Spleen (tissue), 11 donors: ENCODE data around the gene OR6Q1. TPM values are rescaled to one million over a fixed set of nuclear protein-coding genes. Genes with fewer than 3 reads are reported as not detected.

Experiments used
- DNase-seq: peaks from one replicate; pipeline ENCODE4 v3.0.0-alpha.2; 2020
- H3K27ac ChIP-seq, 8 donors: fragments of 200-600 bp; sonication (generic) in 7 of 8; 1 replicate in 4 of 8; 2 replicates in 4 of 8; pipeline versions ENCODE4 v1.5.0 to v1.8.0; 2016 to 2021; ENCODE audit warnings: inconsistent platforms in 4 of 8, mild to moderate bottlenecking in 4 of 8, moderate library complexity in 1 of 8
- H3K27me3 ChIP-seq, 7 donors: fragments of 200-600 bp; sonication (generic) in 6 of 7; replicated peaks in 1 of 7; 1 replicate in 4 of 7; 2 replicates in 3 of 7; pipeline versions ENCODE4 v1.5.0 to v1.8.0; 2016 to 2021; ENCODE audit warnings: inconsistent platforms in 3 of 7, mild to moderate bottlenecking in 1 of 7
- H3K36me3 ChIP-seq, 6 donors: fragments of 200-600 bp; sonication (generic) in 5 of 6; 1 replicate in 4 of 6; 2 replicates in 2 of 6; pipeline versions ENCODE4 v1.5.0 to v1.8.0; 2016 to 2021; ENCODE audit warnings: inconsistent platforms in 2 of 6
- H3K4me1 ChIP-seq, 6 donors: fragments of 200-600 bp; sonication (generic) in 5 of 6; 1 replicate in 3 of 6; 2 replicates in 3 of 6; pipeline versions ENCODE4 v1.5.0 to v1.8.0; 2016 to 2021; ENCODE audit warnings: inconsistent platforms in 3 of 6
- H3K4me3 ChIP-seq, 8 donors: fragments of 200-600 bp; sonication (generic) in 7 of 8; 1 replicate in 4 of 8; 2 replicates in 4 of 8; pipeline versions ENCODE4 v1.5.0 to v1.8.0; 2016 to 2021; ENCODE audit warnings: inconsistent platforms in 4 of 8, mild to moderate bottlenecking in 4 of 8, moderate library complexity in 2 of 8
- H3K9me3 ChIP-seq, 8 donors: fragments of 200-600 bp; sonication (generic) in 7 of 8; 1 replicate in 4 of 8; 2 replicates in 4 of 8; pipeline versions ENCODE4 v1.5.0 to v1.8.0; 2016 to 2021; ENCODE audit warnings: inconsistent platforms in 4 of 8
- CTCF ChIP-seq, 11 experiments: fragments of 200-600 bp in 7 of 11; fragments of 450-650 bp in 4 of 11; sonication (generic) in 4 of 11; IDR thresholded peaks in 8 of 11; conservative IDR thresholded peaks in 3 of 11; 1 replicate in 7 of 11; 2 replicates in 4 of 11; pipeline versions ENCODE4 v1.4.0 to v1.8.0; 2016 to 2021; ENCODE audit warnings: antibody characterized with exemption in 11 of 11, inconsistent platforms in 4 of 11, mild to moderate bottlenecking in 1 of 11
- POLR2A ChIP-seq, 3 donors: fragments of 450-650 bp; IDR thresholded peaks; one replicate each; pipeline ENCODE4 v1.5.1; 2017; ENCODE audit warnings: antibody characterized with exemption in 3 of 3, mild to moderate bottlenecking in 1 of 3
- POLR2AphosphoS5 ChIP-seq, 3 donors: sonication (generic); formaldehyde crosslinking; IDR thresholded peaks; one replicate each; pipeline ENCODE4 v1.5.1; 2017; ENCODE audit warnings: antibody characterized with exemption in 3 of 3
- WGBS, 5 donors: extraction: QIAGEN DNeasy Blood & Tissue Kit in 3 of 5; methylation state at CpG; one replicate each; pipeline versions ENCODE4 v1.1.5 to v1.1.7; 2013 to 2018; 5-methylcytosine and 5-hydroxymethylcytosine counted together
- intact Hi-C: fragments of 100-400 bp; cut with DNase I; formaldehyde crosslinking; loops from one replicate; pipeline ENCODE4 v1.15.0; 2023; ENCODE audit warnings: low total_unique reads
- polyA plus RNA-seq, 3 donors: library from polyadenylated mRNA; stranded (reverse); fragments of 200-250 nt; gene quantifications; one replicate each; pipeline ENCODE4 v1.2.1, GENCODE V29; 2013
- total RNA-seq, 7 donors: library from RNA; depleted of rRNA in 3 of 7; stranded (reverse); fragments of >200 nt in 3 of 7; fragmentation: NEBNext Ultra II Directional in 4 of 7; extraction: Animal tissue kit (Norgen Biotek cat#: 25700) in 4 of 7; gene quantifications; one replicate each; pipeline versions ENCODE4 v1.1.0 to v1.2.1, GENCODE V29; 2016 to 2021
- donor health status: healthy with polysubstance abuse.
- donor health status: DM: no; HTN: no; CAD: no; lungs with moderate emphysema.
- donor health status: DM: no; HTN: no; CAD: no.
- donor health status: Bipolar disorder and iron deficiency.
- donor health status: healthy.
- donor health status: DM: no; HTN: no; CAD: no.
- donor health status: DM: yes; HTN: yes; CAD: no.

The OR6Q1 gene
- total and polyA plus RNA-seq, 10 donors, result not detected

DNA sequence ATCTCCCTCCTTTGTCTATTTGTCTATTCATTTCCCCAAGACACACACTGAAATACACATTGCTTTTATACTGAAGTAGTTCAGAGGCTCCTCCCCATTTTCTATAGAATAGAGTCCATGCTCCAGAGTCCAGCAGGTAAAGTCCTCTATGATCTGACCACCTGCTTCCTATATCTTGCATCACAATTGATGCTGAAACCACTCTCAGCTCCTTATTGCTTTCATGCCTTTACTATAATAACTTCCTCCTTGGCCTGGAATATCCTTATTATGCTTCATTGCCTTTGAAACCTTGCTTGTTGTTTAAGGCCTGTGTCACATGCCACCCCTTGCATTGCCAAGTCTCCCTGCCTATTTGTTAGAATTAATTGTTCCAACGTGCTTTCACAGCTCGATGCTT is 12.6 kb downstream of the OR6Q1 start:
- intact Hi-C loops, result no loop called here
- H3K4me3 ChIP-seq, result no peak overlapping the region
- H3K27me3 ChIP-seq, result peaks cover 0 to 4% (median 0%) of the 10 kb centered on the region in 7 donors
- DNase-seq, result no peak
- no peak overlapping the region for H3K27ac ChIP-seq
- no peaks in the 10 kb centered on the region for H3K36me3 ChIP-seq
- no peaks in the 10 kb centered on the region for H3K9me3 ChIP-seq
- H3K4me1 ChIP-seq, result no peaks in the 10 kb centered on the region
- TF ChIP-seq POLR2A (IDR thresholded peaks at IDR 0.05) (no peak), CTCF (IDR thresholded peaks at IDR 0.05 in 8 of 11, conservative IDR thresholded peaks at IDR 0.05 in 3 of 11) (no peak), POLR2AphosphoS5 (IDR thresholded peaks at IDR 0.05) (no peak)
- WGBS, 5 donors, result 80 to 93% (median 85%) methylated on average over 2 of the region's 2 CpGs

DNA sequence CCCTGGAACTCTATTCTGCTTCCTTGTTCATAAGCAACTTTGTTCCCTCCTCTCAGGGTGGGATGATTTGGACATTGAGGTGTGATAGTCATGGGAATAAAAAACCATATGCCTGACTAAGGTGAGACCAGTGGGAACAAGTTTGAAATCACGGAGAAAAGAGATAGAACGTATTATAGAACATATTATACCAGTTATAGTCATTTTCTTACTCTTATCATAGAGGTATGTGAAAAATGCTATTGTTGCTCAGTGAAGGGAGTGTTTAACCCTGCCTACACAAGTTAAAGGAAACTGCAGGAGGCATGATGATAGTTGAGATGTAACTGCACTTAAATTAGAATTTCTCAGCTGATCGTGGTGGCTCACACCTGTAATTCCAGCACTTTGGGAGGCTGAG is 15.5 kb downstream of the OR6Q1 start:
- Histone ChIP-seq H3K27ac (no peak overlapping the region), H3K4me1 (no peaks in the 10 kb centered on the region), H3K27me3 (peaks cover 0 to 4% (median 0%) of the 10 kb centered on the region in 7 donors), H3K9me3 (no peaks in the 10 kb centered on the region), H3K36me3 (no peaks in the 10 kb centered on the region), H3K4me3 (no peak overlapping the region)
- WGBS, 5 donors, result 54 to 84% (median 69%) methylated on average over 3 of the region's 3 CpGs
- no peak for TF ChIP-seq POLR2A (IDR thresholded peaks at IDR 0.05)
- TF ChIP-seq POLR2AphosphoS5 (IDR thresholded peaks at IDR 0.05), result no peak
- TF ChIP-seq CTCF (IDR thresholded peaks at IDR 0.05 in 8 of 11, conservative IDR thresholded peaks at IDR 0.05 in 3 of 11), result no peak
- no peak for DNase-seq
- intact Hi-C loops, result no loop called here

GRCh38 chr11:58047818-58048217 is 17.1 kb downstream of the OR6Q1 start:
- no peak overlapping the region for H3K4me3 ChIP-seq
- TF ChIP-seq POLR2A (IDR thresholded peaks at IDR 0.05) (no peak), POLR2AphosphoS5 (IDR thresholded peaks at IDR 0.05) (no peak), CTCF (IDR thresholded peaks at IDR 0.05 in 8 of 11, conservative IDR thresholded peaks at IDR 0.05 in 3 of 11) (no peak)
- peaks cover 0 to 4% (median 0%) of the 10 kb centered on the region in 7 donors for H3K27me3 ChIP-seq
- intact Hi-C loops, result no loop called here
- H3K9me3 ChIP-seq, result no peaks in the 10 kb centered on the region
- no peaks in the 10 kb centered on the region for H3K36me3 ChIP-seq
- no peak overlapping the region for H3K27ac ChIP-seq
- H3K4me1 ChIP-seq, result no peaks in the 10 kb centered on the region
- WGBS, 5 donors, result 81 to 93% (median 88%) methylated on average over 3 of the region's 3 CpGs
- DNase-seq, result no peak

GRCh38 chr11:58055806-58056401 is 25.2 kb downstream of the OR6Q1 start:
- no peaks in the 10 kb centered on the region for H3K9me3 ChIP-seq
- no peak for TF ChIP-seq POLR2A (IDR thresholded peaks at IDR 0.05)
- TF ChIP-seq POLR2AphosphoS5 (IDR thresholded peaks at IDR 0.05), result no peak
- TF ChIP-seq CTCF (IDR thresholded peaks at IDR 0.05 in 8 of 11, conservative IDR thresholded peaks at IDR 0.05 in 3 of 11), result no peak
- no peak overlapping the region for H3K4me3 ChIP-seq
- intact Hi-C loops, result no loop called here
- H3K27me3 ChIP-seq, result no peaks in the 10 kb centered on the region
- no peaks in the 10 kb centered on the region for H3K4me1 ChIP-seq
- no peak overlapping the region for H3K27ac ChIP-seq
- no peak for DNase-seq
- no peaks in the 10 kb centered on the region for H3K36me3 ChIP-seq
- WGBS, 5 donors, result 83 to 90% (median 83%) methylated on average over 1 of the region's 1 CpG
